K562 (cell line): ENCODE results near the gene OSGIN1. TPM values are rescaled to one million over a fixed set of nuclear protein-coding genes. Genes with fewer than 3 reads are reported as not detected.

Source experiments
- ATAC-seq: fragments of 200-7000 bp; cut with Tn5 transposase; 3 replicates; pipeline ENCODE4 v1.9.1; 2020; ENCODE audit warnings: moderate library complexity
- BruUV-seq: library from RNA; stranded (reverse); fragments of 400-500 nt; replicated peaks from 2 replicates; lab custom pipeline; 2021; lab: Mats Ljungman, UMichigan
- CTCF ChIA-PET: fragments of 300-600 bp; formaldehyde crosslinking; extraction: SDS; loops from one replicate; lab custom pipeline; 2021; ENCODE audit warnings: low intra/inter-chr PET ratio; lab: Yijun Ruan, JAX
- POLR2A ChIA-PET: fragments of 300-600, 350-650 bp; sonication (Branson Sonifier 250); formaldehyde crosslinking; extraction: SDS; loops from one replicate; lab custom pipeline; 2021; ENCODE audit warnings: antibody characterized with exemption, inconsistent platforms; lab: Yijun Ruan, JAX
- DNase-seq, 4 experiments: peaks; one replicate each; pipeline versions ENCODE4 v3.0.0 to v3.0.0-alpha.2; 2011 to 2018; ENCODE audit warnings: low spot score in 3 of 4, mixed read lengths in 3 of 4; ENCODE audit errors: extremely low read depth in 1 of 4
- FAIRE-seq: peaks from 2 replicates; lab custom pipeline; 2011; peaks lifted over from hg19 to GRCh38; lab: Jason Lieb, UNC
- H2AFZ ChIP-seq: 2 replicates; pipeline ENCODE4 v1.6.0; 2011; ENCODE audit warnings: low read depth, low read length, control low read depth, inconsistent platforms
- H3K27ac ChIP-seq: fragments of 200-600 bp; 3 replicates; pipeline ENCODE4 v1.8.0; 2011; ENCODE audit warnings: low read depth, mild to moderate bottlenecking, control low read depth, inconsistent platforms, low read length, moderate library complexity, mixed read lengths; ENCODE audit errors: extremely low read depth
- H3K27me3 ChIP-seq, 2 experiments: fragments of 300-600 bp in 1 of 2; 2 replicates in 1 of 2; 3 replicates in 1 of 2; pipeline versions ENCODE4 v1.6.0 to v1.8.0; 2011; ENCODE audit warnings: inconsistent platforms in 2 of 2, low read length in 2 of 2, mild to moderate bottlenecking in 1 of 2, mixed read lengths in 1 of 2, moderate library complexity in 1 of 2; ENCODE audit not compliant: control insufficient read depth in 2 of 2, insufficient read depth in 2 of 2
- H3K36me3 ChIP-seq: fragments of 300-600 bp; 3 replicates; pipeline ENCODE4 v1.8.0; 2011; ENCODE audit warnings: mild to moderate bottlenecking, low read length, inconsistent platforms; ENCODE audit not compliant: control insufficient read depth, insufficient read depth
- H3K4me1 ChIP-seq, 2 experiments: fragments of 200-600 bp in 1 of 2; replicated peaks in 1 of 2; 2 replicates in 1 of 2; 3 replicates in 1 of 2; pipeline versions ENCODE4 v1.5.1 to v1.8.0; 2011; ENCODE audit warnings: inconsistent platforms in 2 of 2, low read length in 2 of 2, mild to moderate bottlenecking in 1 of 2, mixed read lengths in 1 of 2, moderate library complexity in 1 of 2; ENCODE audit not compliant: control insufficient read depth in 2 of 2, insufficient read depth in 2 of 2
- H3K4me2 ChIP-seq: 2 replicates; pipeline ENCODE4 v1.6.1; 2011; ENCODE audit warnings: low read length, control low read depth, inconsistent platforms, mixed read lengths; ENCODE audit not compliant: insufficient read depth
- H3K4me3 ChIP-seq: fragments of 200-600 bp; sonication (generic), shearing (Covaris generic); 2 replicates; pipeline ENCODE4 v1.5.1; 2016; ENCODE audit warnings: control low read depth, inconsistent platforms
- H3K79me2 ChIP-seq: fragments of 200-600 bp; 3 replicates; pipeline ENCODE4 v1.8.0; 2011; ENCODE audit warnings: low read length, inconsistent platforms; ENCODE audit not compliant: control insufficient read depth, insufficient read depth
- H3K9ac ChIP-seq, 2 experiments: 2 replicates each; pipeline versions ENCODE4 v1.6.0 to v1.6.1; 2011; ENCODE audit warnings: low read depth in 2 of 2, low read length in 2 of 2, control low read depth in 1 of 2, inconsistent platforms in 1 of 2, mild to moderate bottlenecking in 1 of 2, mixed read lengths in 1 of 2; ENCODE audit not compliant: insufficient read depth in 1 of 2
- H3K9me1 ChIP-seq: one replicate; pipeline ENCODE4 v1.6.0; 2011; ENCODE audit warnings: inconsistent platforms, mild to moderate bottlenecking, low read length, moderate library complexity; ENCODE audit not compliant: control insufficient read depth, insufficient read depth
- H3K9me3 ChIP-seq: replicated peaks from 2 replicates; pipeline ENCODE4 v1.5.1; 2011; ENCODE audit warnings: low read depth, low read length, inconsistent platforms; ENCODE audit not compliant: control insufficient read depth, insufficient read depth
- H4K20me1 ChIP-seq: replicated peaks from 2 replicates; pipeline ENCODE4 v1.6.1; 2011; ENCODE audit warnings: low read length, inconsistent platforms, mixed read lengths; ENCODE audit not compliant: control insufficient read depth, insufficient read depth
- CBX2 ChIP-seq: fragments of 200-600 bp; sonication (generic); IDR thresholded peaks from one replicate; pipeline ENCODE4 v1.6.1; 2012; ENCODE audit warnings: mild to moderate bottlenecking, low read length, inconsistent platforms; ENCODE audit not compliant: insufficient read depth, poor library complexity, severe bottlenecking
- GABPA ChIP-seq: fragments of 200-800 bp; sonication (Bioruptor generic); conservative IDR thresholded peaks from 2 replicates; pipeline ENCODE4 v1.6.1; 2016; ENCODE audit warnings: low read depth, missing genetic modification characterization, missing compliant biosample characterization
- PKNOX1 ChIP-seq: fragments of 450-650 bp; IDR thresholded peaks from 2 replicates; pipeline ENCODE4 v1.6.1; 2016
- WGBS: fragments of 100-300 bp; shearing (Covaris generic); methylation state at CpG from one replicate; pipeline ENCODE4 v1.1.6; 2016; ENCODE audit warnings: low coverage, mixed read lengths; ENCODE audit not compliant: insufficient coverage; ENCODE audit errors: missing lambda C conversion rate; 5-methylcytosine and 5-hydroxymethylcytosine counted together
- in situ Hi-C: fragments of 300-500 bp; cut with MboI; formaldehyde crosslinking; loops from 4 replicates; pipeline ENCODE4 v1.15.0; 2018; ENCODE audit warnings: inconsistent platforms, mixed read lengths
- intact Hi-C: fragments of 100-400 bp; cut with micrococcal nuclease; formaldehyde crosslinking; loops from 2 replicates; pipeline ENCODE4 v1.14.2; 2022
- polyA plus RNA-seq, 8 experiments: library from polyadenylated mRNA; depleted of rRNA in 4 of 8; stranded (reverse) in 5 of 8; unstranded in 3 of 8; fragments of >200 nt; fragmentation: Nextera tagmentation in 2 of 8; fragmentation: Illumina TruSeq in 1 of 8; extraction: Ambion mirVana in 2 of 8; extraction: Trizol in 1 of 8; gene quantifications; 2 replicates each; pipeline versions ENCODE4 v1.2.1 to v1.2.3, GENCODE V29; 2011 to 2014; ENCODE audit warnings: inconsistent platforms in 1 of 8, missing spikeins in 1 of 8
- total RNA-seq, 7 experiments: library from RNA; depleted of rRNA in 6 of 7; stranded (reverse); fragments of >200 nt in 6 of 7; fragmentation: Illumina TruSeq in 2 of 7; extraction: Trizol in 2 of 7; gene quantifications; 2 replicates each; pipeline versions ENCODE4 v1.2.1 to v1.2.3, GENCODE V29; 2011 to 2021; ENCODE audit warnings: low replicate concordance in 1 of 7

OSGIN1 gene
- total and polyA plus RNA-seq, 9 of the 15 experiments (the other 6 are each of a cell fraction or from before 2014, with no cell fraction given): 0.03 to 3.6 (median 1.6) TPM

GRCh38 chr16:83969771-83970429 lies 16.9 kb downstream of the OSGIN1 start:
- H4K20me1 ChIP-seq: peaks cover 15% of the 10 kb centered on the region; the same call in 1 of the 2 replicates
- ChIA-PET CTCF (interaction anchor here (1.6 to 3.5 kb wide), 2 partner anchors 96 kb away, joined by 4 to 37 read pairs; no protein-coding TSS in a partner anchor), POLR2A (interaction anchor here (1.3 kb wide), 1 partner anchor 17 kb away, joined by 3 read pairs; the partner anchor contains the start of gene OSGIN1)
- WGBS: 25% methylated on average over 18 of the region's 18 CpGs
- in situ Hi-C loops: loop anchor here (10.0 kb wide), 1 partner anchor 75 kb away; the partner anchor contains the start of gene SLC38A8
- BruUV-seq: no TSS peak
- no peaks in the 10 kb centered on the region for H3K9me3 ChIP-seq
- FAIRE-seq: no peak
- no peak overlapping the region for H3K4me2 ChIP-seq
- no peak overlapping the region for H2AFZ ChIP-seq
- no peaks in the 10 kb centered on the region for H3K9me1 ChIP-seq
- H3K36me3 ChIP-seq: no peaks in the 10 kb centered on the region
- H3K4me1 ChIP-seq: peaks cover 0 to 38% of the 10 kb centered on the region in 2 experiments; a peak in 1 of 5 replicates
- no peak overlapping the region for H3K4me3 ChIP-seq
- no peak for TF ChIP-seq GABPA
- TF ChIP-seq CBX2: no peak
- TF ChIP-seq PKNOX1: peak; percentile 30; the same call in 1 of the 2 replicates
- ATAC-seq: no peak
- H3K27ac ChIP-seq: no peak overlapping the region
- intact Hi-C loops: no loop called here
- H3K9ac ChIP-seq: no peak overlapping the region
- no peak for DNase-seq
- H3K79me2 ChIP-seq: no peaks in the 10 kb centered on the region
- peaks cover 25 to 53% of the 10 kb centered on the region in 2 experiments; a peak in 4 of 5 replicates for H3K27me3 ChIP-seq
